Measurements from ENCODE around the gene CLIC1.

DNA sequence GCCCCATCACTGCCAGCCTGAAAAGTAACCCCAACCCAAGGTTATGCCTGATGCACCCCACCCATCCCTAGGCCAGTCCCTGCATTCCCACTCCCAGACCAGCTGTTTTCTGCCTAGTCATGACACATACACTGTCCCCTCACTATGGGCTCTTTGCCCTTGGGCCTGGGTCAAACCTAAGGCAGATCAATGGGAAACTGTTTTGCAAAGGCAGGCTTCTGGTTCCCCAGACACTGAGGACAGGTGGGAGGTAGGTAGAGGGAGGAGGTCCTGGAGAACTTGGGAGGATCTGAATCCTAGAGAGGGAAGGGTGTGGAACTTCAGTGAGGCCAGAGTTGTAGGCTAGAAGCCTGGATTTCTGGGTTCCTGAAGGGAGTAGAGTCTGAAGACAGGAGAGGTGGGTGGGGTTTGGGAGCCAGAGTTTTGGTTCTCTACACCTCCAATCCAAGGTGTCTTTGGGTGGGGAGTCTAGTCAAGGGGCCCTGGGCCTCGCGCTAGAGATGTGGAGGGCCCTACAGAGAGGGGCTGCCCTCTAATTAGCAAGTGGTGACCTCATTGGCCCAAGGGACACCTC, 2.0 kb downstream of the CLIC1 start:
- no peak for TF ChIP-seq MYC (IDR thresholded peaks at IDR 0.05; ENCODE audit: insufficient read depth, insufficient read length, insufficient replicate concordance, low read length, severe bottlenecking)
- no peak for TF ChIP-seq EZH2 (IDR thresholded peaks at IDR 0.05; ENCODE audit: borderline replicate concordance, control insufficient read depth, low read depth, low read length)
- TF ChIP-seq, protein P1, sequence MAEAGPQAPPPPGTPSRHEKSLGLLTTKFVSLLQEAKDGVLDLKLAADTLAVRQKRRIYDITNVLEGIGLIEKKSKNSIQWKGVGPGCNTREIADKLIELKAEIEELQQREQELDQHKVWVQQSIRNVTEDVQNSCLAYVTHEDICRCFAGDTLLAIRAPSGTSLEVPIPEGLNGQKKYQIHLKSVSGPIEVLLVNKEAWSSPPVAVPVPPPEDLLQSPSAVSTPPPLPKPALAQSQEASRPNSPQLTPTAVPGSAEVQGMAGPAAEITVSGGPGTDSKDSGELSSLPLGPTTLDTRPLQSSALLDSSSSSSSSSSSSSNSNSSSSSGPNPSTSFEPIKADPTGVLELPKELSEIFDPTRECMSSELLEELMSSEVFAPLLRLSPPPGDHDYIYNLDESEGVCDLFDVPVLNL (IDR thresholded peaks at IDR 0.05; ENCODE audit: low read depth, low read length), result no peak
- TF ChIP-seq ESRRA (IDR thresholded peaks at IDR 0.05; ENCODE audit: low read length), result no peak
- TF ChIP-seq POLR2A (IDR thresholded peaks at IDR 0.05; ENCODE audit: low read depth, low read length), result no peak
- no peak for TF ChIP-seq NRF1 (conservative IDR thresholded peaks at IDR 0.05; ENCODE audit: low read depth, low read length)
- TF ChIP-seq, protein P2, sequence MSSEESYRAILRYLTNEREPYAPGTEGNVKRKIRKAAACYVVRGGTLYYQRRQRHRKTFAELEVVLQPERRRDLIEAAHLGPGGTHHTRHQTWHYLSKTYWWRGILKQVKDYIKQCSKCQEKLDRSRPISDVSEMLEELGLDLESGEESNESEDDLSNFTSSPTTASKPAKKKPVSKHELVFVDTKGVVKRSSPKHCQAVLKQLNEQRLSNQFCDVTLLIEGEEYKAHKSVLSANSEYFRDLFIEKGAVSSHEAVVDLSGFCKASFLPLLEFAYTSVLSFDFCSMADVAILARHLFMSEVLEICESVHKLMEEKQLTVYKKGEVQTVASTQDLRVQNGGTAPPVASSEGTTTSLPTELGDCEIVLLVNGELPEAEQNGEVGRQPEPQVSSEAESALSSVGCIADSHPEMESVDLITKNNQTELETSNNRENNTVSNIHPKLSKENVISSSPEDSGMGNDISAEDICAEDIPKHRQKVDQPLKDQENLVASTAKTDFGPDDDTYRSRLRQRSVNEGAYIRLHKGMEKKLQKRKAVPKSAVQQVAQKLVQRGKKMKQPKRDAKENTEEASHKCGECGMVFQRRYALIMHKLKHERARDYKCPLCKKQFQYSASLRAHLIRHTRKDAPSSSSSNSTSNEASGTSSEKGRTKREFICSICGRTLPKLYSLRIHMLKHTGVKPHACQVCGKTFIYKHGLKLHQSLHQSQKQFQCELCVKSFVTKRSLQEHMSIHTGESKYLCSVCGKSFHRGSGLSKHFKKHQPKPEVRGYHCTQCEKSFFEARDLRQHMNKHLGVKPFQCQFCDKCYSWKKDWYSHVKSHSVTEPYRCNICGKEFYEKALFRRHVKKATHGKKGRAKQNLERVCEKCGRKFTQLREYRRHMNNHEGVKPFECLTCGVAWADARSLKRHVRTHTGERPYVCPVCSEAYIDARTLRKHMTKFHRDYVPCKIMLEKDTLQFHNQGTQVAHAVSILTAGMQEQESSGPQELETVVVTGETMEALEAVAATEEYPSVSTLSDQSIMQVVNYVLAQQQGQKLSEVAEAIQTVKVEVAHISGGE (CRISPR knock-in tag; IDR thresholded peaks at IDR 0.05), result no peak
- TF ChIP-seq, protein P3, sequence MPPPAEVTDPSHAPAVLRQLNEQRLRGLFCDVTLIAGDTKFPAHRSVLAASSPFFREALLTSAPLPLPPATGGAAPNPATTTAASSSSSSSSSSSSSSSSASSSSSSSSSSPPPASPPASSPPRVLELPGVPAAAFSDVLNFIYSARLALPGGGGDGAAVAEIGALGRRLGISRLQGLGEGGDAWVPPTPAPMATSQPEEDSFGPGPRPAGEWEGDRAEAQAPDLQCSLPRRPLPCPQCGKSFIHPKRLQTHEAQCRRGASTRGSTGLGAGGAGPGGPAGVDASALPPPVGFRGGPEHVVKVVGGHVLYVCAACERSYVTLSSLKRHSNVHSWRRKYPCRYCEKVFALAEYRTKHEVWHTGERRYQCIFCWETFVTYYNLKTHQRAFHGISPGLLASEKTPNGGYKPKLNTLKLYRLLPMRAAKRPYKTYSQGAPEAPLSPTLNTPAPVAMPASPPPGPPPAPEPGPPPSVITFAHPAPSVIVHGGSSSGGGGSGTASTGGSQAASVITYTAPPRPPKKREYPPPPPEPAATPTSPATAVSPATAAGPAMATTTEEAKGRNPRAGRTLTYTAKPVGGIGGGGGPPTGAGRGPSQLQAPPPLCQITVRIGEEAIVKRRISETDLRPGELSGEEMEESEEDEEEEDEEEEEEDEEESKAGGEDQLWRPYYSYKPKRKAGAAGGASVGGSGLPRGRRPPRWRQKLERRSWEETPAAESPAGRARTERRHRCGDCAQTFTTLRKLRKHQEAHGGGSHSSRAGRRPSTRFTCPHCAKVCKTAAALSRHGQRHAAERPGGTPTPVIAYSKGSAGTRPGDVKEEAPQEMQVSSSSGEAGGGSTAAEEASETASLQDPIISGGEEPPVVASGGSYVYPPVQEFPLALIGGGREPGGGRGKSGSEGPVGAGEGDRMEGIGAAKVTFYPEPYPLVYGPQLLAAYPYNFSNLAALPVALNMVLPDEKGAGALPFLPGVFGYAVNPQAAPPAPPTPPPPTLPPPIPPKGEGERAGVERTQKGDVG (CRISPR knock-in tag; IDR thresholded peaks at IDR 0.05), result no peak
- TF ChIP-seq HDAC2 (IDR thresholded peaks at IDR 0.05), result no peak
- TF ChIP-seq RAD51 (IDR thresholded peaks at IDR 0.05), result no peak

All from GM12878 (cell line).